ENCODE results near the gene ZNF610.

DNA sequence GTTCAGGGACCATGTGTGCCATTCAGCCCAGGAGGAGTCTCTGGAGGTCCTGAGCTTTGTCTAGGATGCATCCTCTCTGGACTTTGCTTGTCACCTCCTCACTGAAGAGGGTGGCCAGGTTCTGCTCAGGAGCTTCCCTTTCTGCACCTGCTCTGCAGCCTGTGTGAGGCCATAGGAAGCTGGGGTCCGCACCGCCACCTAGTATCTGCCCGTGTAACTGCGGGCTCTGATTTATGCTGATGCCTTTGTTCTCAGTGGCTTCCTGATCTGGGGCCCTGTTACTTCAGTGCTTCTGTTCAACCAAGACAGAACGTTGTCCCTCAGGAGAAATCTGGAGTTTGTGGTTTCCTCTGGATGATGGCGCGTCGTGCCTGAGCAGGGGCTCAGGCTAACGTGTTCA, 15.5 kb downstream of the ZNF610 start:
- TF ChIP-seq, protein P1, sequence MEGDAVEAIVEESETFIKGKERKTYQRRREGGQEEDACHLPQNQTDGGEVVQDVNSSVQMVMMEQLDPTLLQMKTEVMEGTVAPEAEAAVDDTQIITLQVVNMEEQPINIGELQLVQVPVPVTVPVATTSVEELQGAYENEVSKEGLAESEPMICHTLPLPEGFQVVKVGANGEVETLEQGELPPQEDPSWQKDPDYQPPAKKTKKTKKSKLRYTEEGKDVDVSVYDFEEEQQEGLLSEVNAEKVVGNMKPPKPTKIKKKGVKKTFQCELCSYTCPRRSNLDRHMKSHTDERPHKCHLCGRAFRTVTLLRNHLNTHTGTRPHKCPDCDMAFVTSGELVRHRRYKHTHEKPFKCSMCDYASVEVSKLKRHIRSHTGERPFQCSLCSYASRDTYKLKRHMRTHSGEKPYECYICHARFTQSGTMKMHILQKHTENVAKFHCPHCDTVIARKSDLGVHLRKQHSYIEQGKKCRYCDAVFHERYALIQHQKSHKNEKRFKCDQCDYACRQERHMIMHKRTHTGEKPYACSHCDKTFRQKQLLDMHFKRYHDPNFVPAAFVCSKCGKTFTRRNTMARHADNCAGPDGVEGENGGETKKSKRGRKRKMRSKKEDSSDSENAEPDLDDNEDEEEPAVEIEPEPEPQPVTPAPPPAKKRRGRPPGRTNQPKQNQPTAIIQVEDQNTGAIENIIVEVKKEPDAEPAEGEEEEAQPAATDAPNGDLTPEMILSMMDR (IDR thresholded peaks at IDR 0.05): peak; percentile 37; the same call in 1 of the 2 replicates
- TF ChIP-seq SP1 (CRISPR knock-in tag; conservative IDR thresholded peaks at IDR 0.05) (no peak), CBFB (CRISPR knock-in tag; IDR thresholded peaks at IDR 0.05; ENCODE audit: low read depth) (no peak)

Data from WTC11 (cell line).